ENCODE data around the gene TRIP13.

TRIP13 gene

DNA sequence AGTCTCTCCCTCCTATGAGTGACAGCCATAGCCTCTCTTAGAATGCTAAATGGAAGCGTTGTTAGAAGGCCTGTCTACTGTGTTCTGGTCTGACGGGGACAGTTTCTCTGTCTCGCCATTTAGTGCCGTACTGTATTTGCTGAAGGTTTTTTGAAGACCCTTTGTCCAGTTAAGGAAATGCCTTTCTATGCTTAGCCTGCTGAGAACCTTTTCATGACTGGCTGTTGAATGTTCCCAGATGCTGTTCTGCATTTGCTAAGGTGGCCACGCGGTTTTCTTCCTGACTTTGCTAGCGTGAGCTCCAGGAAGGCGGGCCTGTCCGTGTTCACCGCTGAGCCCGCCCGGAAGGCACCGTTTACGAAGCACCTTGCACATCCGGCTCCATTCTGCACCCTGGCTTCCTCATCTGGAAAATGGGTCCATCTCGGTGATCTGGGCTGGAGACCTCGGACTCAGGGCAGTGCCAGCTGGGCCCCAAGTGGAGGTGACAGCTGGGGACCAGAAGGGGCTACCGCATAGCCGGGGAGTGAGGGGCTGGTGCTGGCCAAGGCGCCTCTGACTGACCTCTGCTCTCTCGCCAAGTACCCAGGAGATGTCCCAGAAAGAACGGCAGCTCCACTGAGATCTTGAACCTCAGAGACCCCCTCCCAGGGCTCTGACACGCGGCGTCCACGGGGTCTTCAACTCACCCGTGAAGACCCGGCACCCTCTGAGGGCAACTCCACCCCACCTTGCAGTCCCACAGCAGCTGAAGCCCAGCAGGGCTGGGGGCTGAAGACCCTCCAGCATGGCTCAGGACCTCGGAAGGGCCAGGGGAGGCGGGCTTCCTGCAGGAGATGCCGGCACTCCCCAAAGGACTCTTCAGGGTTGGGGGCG is 63.4 kb downstream of the TRIP13 start:
- TF ChIP-seq, protein P1, sequence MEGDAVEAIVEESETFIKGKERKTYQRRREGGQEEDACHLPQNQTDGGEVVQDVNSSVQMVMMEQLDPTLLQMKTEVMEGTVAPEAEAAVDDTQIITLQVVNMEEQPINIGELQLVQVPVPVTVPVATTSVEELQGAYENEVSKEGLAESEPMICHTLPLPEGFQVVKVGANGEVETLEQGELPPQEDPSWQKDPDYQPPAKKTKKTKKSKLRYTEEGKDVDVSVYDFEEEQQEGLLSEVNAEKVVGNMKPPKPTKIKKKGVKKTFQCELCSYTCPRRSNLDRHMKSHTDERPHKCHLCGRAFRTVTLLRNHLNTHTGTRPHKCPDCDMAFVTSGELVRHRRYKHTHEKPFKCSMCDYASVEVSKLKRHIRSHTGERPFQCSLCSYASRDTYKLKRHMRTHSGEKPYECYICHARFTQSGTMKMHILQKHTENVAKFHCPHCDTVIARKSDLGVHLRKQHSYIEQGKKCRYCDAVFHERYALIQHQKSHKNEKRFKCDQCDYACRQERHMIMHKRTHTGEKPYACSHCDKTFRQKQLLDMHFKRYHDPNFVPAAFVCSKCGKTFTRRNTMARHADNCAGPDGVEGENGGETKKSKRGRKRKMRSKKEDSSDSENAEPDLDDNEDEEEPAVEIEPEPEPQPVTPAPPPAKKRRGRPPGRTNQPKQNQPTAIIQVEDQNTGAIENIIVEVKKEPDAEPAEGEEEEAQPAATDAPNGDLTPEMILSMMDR (IDR thresholded peaks at IDR 0.05), result no peak

DNA sequence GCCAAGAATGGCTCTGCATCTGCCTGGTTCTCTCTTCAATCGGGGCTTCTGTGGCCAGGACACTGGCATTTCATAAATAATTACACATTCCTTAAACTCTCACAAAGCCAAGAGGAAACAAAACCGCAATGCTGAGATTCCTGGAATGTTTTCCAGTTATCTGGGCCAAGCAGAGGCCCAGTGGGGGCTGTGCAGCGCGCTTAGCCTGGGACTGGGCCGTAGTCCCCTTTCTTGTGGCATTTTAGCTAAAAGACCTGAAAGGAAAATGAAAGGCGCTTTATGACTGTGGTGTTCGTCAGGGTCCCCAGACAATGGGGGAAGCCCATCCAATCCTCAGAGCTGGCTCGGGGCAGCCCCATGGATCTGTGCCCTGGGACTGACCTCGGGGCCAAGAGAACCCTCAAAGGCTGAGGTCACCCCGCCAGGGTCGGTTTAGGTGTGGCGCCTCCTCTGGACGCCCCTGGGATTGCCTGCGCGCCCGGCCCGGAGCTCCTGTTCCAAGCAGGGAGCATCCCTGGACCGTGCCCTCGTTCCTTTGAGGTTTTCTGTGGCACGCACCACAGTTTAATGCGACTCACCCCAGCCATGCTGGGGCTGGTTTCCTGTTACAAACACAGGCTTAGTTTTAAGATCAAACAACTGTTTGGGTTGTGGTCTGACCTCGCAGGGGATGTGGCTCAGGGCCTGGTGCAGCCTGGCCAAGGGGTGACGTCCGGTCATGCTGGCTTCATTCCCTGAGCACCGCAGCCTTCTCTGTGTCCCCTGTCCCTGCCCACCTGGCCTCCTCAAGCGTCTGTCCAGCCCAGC is 64.5 kb downstream of the TRIP13 start:
- TF ChIP-seq, protein P1 (IDR thresholded peaks at IDR 0.05), result no peak

DNA sequence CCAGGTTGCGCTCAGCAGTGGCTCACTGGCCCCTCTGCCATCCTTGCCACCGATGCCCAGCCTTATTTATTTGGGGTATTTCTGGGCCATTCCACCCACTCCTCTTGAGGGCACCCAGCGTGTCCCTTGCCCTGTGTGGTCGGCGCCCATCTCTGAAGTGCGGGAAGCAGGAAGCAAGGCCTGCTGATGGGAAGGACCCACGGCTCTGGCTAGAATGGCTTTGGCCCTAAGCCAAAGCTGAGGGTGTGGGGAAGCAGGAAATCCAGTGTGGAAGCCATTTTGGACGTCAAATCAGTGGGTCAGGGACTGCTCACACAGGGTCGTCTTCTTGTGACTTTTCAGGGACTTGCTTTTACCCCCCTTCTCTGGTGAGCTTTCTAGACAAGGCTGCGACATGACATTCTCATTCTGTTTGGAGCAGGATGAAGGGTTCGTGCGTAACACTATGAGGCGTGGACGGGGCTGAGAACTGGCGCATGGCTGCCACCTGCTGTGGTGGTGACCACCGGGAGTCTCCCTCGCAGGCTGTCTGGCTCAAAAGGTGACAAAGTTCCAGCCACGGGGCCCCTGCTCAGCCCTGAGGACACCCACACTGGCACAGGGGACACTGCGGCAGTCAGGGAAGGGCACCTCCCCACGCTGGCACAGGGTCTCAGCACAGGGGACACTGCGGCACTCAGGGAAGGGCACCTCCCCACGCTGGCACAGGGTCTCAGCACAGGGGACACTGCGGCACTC is 65.2 kb downstream of the TRIP13 start:
- TF ChIP-seq, protein P1 (IDR thresholded peaks at IDR 0.05), result no peak

- TF ChIP-seq, protein P1 (IDR thresholded peaks at IDR 0.05), result no peak
These were observed 66.3 kb downstream of the TRIP13 start for GRCh38 chr5:958701-959571.

DNA sequence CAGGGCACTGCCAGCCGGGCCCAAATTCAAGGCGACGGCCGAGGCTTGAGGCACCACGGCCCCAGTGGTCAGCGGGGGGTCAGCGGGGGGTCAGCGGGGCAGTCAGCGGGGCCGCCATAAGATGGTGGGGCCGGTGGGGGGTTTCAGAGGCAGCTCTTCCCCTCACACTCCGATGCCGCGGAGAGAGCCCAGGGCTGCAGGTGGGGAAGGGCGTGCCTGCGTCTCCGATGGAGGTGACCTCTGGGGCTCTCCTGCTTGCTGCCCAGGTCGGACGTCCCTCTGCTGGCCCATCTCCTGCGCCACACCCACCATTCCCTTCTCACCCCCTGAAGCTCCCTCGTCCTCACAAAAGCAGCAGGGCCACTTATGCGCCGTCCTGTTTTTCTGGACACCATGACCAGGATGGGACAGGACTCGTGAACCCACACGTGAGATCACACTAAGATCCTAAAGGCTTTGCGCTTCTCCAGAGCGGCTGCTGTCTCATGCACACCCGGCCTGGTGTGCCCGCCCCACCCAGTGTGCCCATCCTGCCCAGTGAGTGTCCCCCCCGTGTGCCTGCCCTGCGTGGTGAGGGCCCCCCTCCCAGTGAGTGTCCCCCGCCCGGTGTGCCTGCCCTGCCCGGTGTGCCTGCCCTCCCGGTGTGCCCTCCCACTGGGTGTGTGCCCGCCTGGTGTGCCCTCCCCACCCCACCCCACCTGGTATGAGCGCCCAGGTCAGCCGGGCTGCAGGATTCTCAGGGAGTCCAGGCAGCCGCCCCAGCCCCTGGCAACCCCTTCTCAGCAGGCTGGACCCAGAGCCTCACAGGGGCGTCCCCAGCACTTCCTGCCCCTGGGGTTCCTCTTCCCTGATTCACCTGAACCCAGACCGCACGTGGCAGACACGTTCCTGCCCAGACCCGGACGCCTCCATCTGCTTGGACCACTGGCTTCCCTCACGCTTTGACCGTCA is 67.2 kb downstream of the TRIP13 start:
- TF ChIP-seq, protein P1 (IDR thresholded peaks at IDR 0.05), result no peak

- TF ChIP-seq, protein P1 (IDR thresholded peaks at IDR 0.05), result no peak
These were observed 67.9 kb downstream of the TRIP13 start for GRCh38 chr5:960551-960950.
